CD4-positive, alpha-beta memory T cell (primary cell): Measurements from ENCODE around the gene CPEB2. TPM values are rescaled to one million over a fixed set of nuclear protein-coding genes. Genes with fewer than 3 reads are reported as not detected.

Source experiments
- CTCF ChIA-PET: fragments of 350-600 bp; sonication (Branson Sonifier 250); formaldehyde crosslinking; loops from one replicate; lab custom pipeline; 2021; ENCODE audit warnings: inconsistent platforms; ENCODE audit not compliant: partially characterized antibody; lab: Charles Lee
- POLR2A ChIA-PET: fragments of 350-600 bp; sonication (Branson Sonifier 250); formaldehyde crosslinking; loops from one replicate; lab custom pipeline; 2021; ENCODE audit not compliant: partially characterized antibody; lab: Charles Lee
- DNase-seq, 5 donors: peaks; one replicate each; pipeline versions ENCODE4 v3.0.0 to v3.0.0-alpha.2; 2020 to 2022; ENCODE audit warnings: mixed read lengths in 1 of 5
- H3K27ac ChIP-seq: one replicate; pipeline ENCODE4 v1.7.0; 2013; ENCODE audit warnings: low read depth, low read length
- H3K27me3 ChIP-seq: 2 replicates; pipeline ENCODE4 v1.7.0; 2013; ENCODE audit warnings: mild to moderate bottlenecking, low read length, moderate library complexity; ENCODE audit not compliant: insufficient read depth
- H3K36me3 ChIP-seq: 2 replicates; pipeline ENCODE4 v1.7.0; 2013; ENCODE audit warnings: mild to moderate bottlenecking, low read length, moderate library complexity; ENCODE audit not compliant: insufficient read depth
- H3K4me1 ChIP-seq: 2 replicates; pipeline ENCODE4 v1.7.0; 2013; ENCODE audit warnings: mild to moderate bottlenecking, low read length, moderate library complexity; ENCODE audit not compliant: insufficient read depth
- H3K4me3 ChIP-seq, 2 donors: one replicate each; pipeline ENCODE4 v1.7.0; 2013; ENCODE audit warnings: low read length in 2 of 2, mild to moderate bottlenecking in 1 of 2
- H3K9me3 ChIP-seq, 2 donors: one replicate each; pipeline ENCODE4 v1.7.0; 2013; ENCODE audit warnings: low read length in 2 of 2, control low read depth in 1 of 2; ENCODE audit not compliant: control insufficient read depth in 1 of 2
- H3K27ac Mint-ChIP-seq, 7 donors: one replicate each; pipeline ENCODE4 v1.8.0; 2020 to 2021; ENCODE audit warnings: mixed read lengths in 7 of 7, mild to moderate bottlenecking in 6 of 7, inconsistent platforms in 3 of 7, moderate library complexity in 3 of 7
- H3K27me3 Mint-ChIP-seq, 2 donors: one replicate each; pipeline ENCODE4 v1.8.0; 2020 to 2021; ENCODE audit warnings: mixed read lengths in 2 of 2
- H3K36me3 Mint-ChIP-seq, 2 donors: one replicate each; pipeline ENCODE4 v1.8.0; 2020 to 2021; ENCODE audit warnings: mixed read lengths in 2 of 2, inconsistent platforms in 1 of 2, mild to moderate bottlenecking in 1 of 2
- H3K4me1 Mint-ChIP-seq, 4 donors: one replicate each; pipeline ENCODE4 v1.8.0; 2020 to 2021; ENCODE audit warnings: mixed read lengths in 4 of 4, mild to moderate bottlenecking in 1 of 4
- H3K4me3 Mint-ChIP-seq, 8 donors: one replicate each; pipeline ENCODE4 v1.8.0; 2020 to 2021; ENCODE audit warnings: mixed read lengths in 8 of 8, mild to moderate bottlenecking in 7 of 8, moderate library complexity in 6 of 8, inconsistent platforms in 3 of 8
- H3K9me3 Mint-ChIP-seq, 8 donors: one replicate each; pipeline ENCODE4 v1.8.0; 2020 to 2021; ENCODE audit warnings: mixed read lengths in 8 of 8, mild to moderate bottlenecking in 5 of 8, inconsistent platforms in 3 of 8, moderate library complexity in 1 of 8
- intact Hi-C: fragments of 100-400 bp; cut with micrococcal nuclease; formaldehyde crosslinking; loops from one replicate; pipeline ENCODE4 v1.15.1; 2023
- polyA plus RNA-seq, 2 donors: library from polyadenylated mRNA; unstranded; fragments of 300-500 nt; fragmentation: Illumina TruSeq; gene quantifications; one replicate each; pipeline ENCODE4 v1.2.3, GENCODE V29; 2021
- total RNA-seq, 2 experiments: library from RNA; stranded (reverse); gene quantifications; one replicate each; pipeline ENCODE4 v1.2.3, GENCODE V29; 2021

Gene CPEB2
- total RNA-seq (10 to 100 TPM; 15.7 to 16.9 TPM), polyA plus RNA-seq (1 to 10 TPM in 1 of 2 donors, under 1 TPM in 1; 0.71 to 2.3 TPM)

DNA sequence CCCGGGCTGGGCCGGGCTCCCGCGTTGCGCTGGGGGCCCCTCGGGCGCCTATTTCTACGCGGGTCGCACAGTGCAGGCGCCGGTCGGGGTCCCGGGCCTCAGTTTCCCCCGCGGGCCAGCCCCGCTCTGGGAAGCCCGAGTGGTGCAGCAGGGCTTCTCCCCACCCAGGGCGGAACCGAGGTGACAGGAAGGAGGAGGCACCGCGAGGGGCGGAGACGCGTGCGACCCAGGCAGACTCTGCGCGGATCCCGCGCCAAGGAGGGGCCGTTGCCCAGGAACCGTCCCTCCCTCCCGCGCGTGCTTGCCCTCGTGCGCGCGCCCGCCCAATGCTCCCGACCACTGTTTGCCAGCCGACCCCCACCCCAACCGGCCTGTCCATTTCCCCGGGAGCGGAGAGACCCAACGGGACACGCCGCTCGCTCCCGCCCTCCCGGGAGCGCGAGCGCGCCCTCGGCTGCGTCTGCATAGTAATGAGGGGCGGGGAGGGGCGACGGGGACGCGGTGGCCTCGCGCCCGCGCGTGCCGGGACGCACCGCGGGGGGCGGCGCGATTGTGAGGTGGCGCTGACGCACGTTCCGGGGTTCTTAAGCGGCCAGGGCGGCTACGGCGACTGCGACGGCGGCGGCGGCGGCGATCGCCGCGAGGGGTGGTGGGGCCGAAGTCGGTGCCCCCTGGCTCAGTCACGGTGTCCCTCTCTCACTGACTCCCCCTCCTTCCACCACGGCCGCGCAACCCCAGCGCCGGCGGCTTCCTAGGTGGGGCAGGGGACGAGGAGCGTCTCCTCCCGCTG, at the start of gene CPEB2:
Gene CPEB2, plus strand, starts transcription at position 613 of the 790 bp plus-strand sequence. CDS start 193 bp downstream, outside the sequence.
- peaks cover 0 to 1% (median 0%) of the 10 kb centered on the region in 8 donors for H3K9me3 Mint-ChIP-seq
- Histone ChIP-seq H3K9me3 (no peaks in the 10 kb centered on the region), H3K4me3 (peak within 1 kb of the TSS; percentile 81 to 96), H3K27me3 (no peaks in the 10 kb centered on the region), H3K36me3 (no peaks in the 10 kb centered on the region), H3K4me1 (peaks cover 21% of the 10 kb centered on the region), H3K27ac (peak within 1 kb of the TSS; percentile 100)
- H3K27me3 Mint-ChIP-seq = no peaks in the 10 kb centered on the region
- POLR2A ChIA-PET = interaction anchor here (1.0 to 2.7 kb wide), 12 partner anchors 10 to 1374 kb away, joined by 3 to 26 read pairs (median 5); partner anchors contain the start of genes FAM200B and FBXL5
- H3K27ac Mint-ChIP-seq = peak within 1 kb of the TSS; percentile 97 to 99 (median 98)
- H3K4me3 Mint-ChIP-seq = peak within 1 kb of the TSS; percentile 90 to 98 (median 94)
- intact Hi-C loops = loop anchor here (1.0 to 5.0 kb wide), 6 partner anchors 653 to 1518 kb away; partner anchors contain the start of genes BOD1L1, FBXL5, RAB28 and TAPT1
- peaks cover 12 to 31% (median 20%) of the 10 kb centered on the region in 4 donors for H3K4me1 Mint-ChIP-seq
- H3K36me3 Mint-ChIP-seq = peaks cover under 1 to 20% of the 10 kb centered on the region in 2 donors
- CTCF ChIA-PET = interaction anchor here (0.9 to 1.3 kb wide), 5 partner anchors 8 to 680 kb away, joined by 3 to 5 read pairs (median 3); partner anchors contain the start of gene FAM200B
- DNase-seq = peak; percentile 90 to 95 (median 92)

GRCh38 chr4:14958436-14958835, 43.8 kb upstream of the CPEB2 start:
- Histone ChIP-seq H3K36me3 (no peaks in the 10 kb centered on the region), H3K27me3 (no peaks in the 10 kb centered on the region), H3K27ac (no peak overlapping the region), H3K4me3 (no peak overlapping the region), H3K4me1 (no peaks in the 10 kb centered on the region), H3K9me3 (no peaks in the 10 kb centered on the region)
- intact Hi-C loops = no loop called here
- Mint-ChIP-seq H3K27me3 (peaks cover 2 to 12% of the 10 kb centered on the region in 2 donors), H3K4me3 (no peak overlapping the region), H3K27ac (no peak overlapping the region), H3K36me3 (no peaks in the 10 kb centered on the region), H3K9me3 (no peaks in the 10 kb centered on the region), H3K4me1 (no peaks in the 10 kb centered on the region)
- CTCF ChIA-PET = no interaction called here
- no peak for DNase-seq
- POLR2A ChIA-PET = no interaction called here

- POLR2A ChIA-PET = no interaction called here
- Histone ChIP-seq H3K9me3 (no peaks in the 10 kb centered on the region), H3K36me3 (no peaks in the 10 kb centered on the region), H3K4me3 (no peak overlapping the region), H3K4me1 (no peaks in the 10 kb centered on the region), H3K27me3 (no peaks in the 10 kb centered on the region), H3K27ac (no peak overlapping the region)
- no peak overlapping the region for H3K27ac Mint-ChIP-seq
- CTCF ChIA-PET = no interaction called here
- peaks cover 12 to 16% of the 10 kb centered on the region in 2 donors for H3K27me3 Mint-ChIP-seq
- intact Hi-C loops = no loop called here
- no peaks in the 10 kb centered on the region for H3K4me1 Mint-ChIP-seq
- H3K4me3 Mint-ChIP-seq = no peak overlapping the region
- H3K9me3 Mint-ChIP-seq = no peaks in the 10 kb centered on the region
- no peak for DNase-seq
- no peaks in the 10 kb centered on the region for H3K36me3 Mint-ChIP-seq
Observed at GRCh38 chr4:14961292-14961691, 41.0 kb upstream of the CPEB2 start.

DNA sequence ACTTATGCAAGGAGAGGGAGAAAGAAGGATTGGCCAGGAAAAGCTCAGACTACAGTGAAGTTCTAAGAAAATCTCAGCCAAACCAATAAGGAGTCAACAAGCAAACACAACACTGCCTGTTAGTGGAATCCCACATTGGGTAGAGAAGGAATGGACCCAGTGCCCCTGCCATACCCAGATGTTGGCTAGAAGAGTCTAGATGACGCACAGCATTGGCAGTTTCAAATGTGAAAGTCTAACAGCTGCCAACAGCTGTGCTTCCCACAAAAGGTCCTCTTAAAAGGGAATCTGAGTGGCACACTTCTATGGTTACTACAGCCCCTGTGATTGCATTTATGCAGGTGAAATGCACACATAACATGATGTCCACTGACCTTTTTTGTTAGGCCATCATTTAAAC, 37.2 kb upstream of the CPEB2 start:
- POLR2A ChIA-PET = interaction anchor here (1.2 kb wide), 1 partner anchor 38 kb away, joined by 3 read pairs; no protein-coding TSS in a partner anchor
- H3K27ac ChIP-seq = no peak overlapping the region
- no peaks in the 10 kb centered on the region for H3K4me1 ChIP-seq
- intact Hi-C loops = no loop called here
- Mint-ChIP-seq H3K27ac (no peak overlapping the region), H3K4me1 (no peaks in the 10 kb centered on the region), H3K4me3 (no peak overlapping the region), H3K27me3 (peaks cover 12 to 14% of the 10 kb centered on the region in 2 donors), H3K36me3 (no peaks in the 10 kb centered on the region), H3K9me3 (no peaks in the 10 kb centered on the region)
- no peak for DNase-seq
- no peak overlapping the region for H3K4me3 ChIP-seq
- CTCF ChIA-PET = no interaction called here
- H3K36me3 ChIP-seq = no peaks in the 10 kb centered on the region
- H3K27me3 ChIP-seq = no peaks in the 10 kb centered on the region
- H3K9me3 ChIP-seq = no peaks in the 10 kb centered on the region

DNA sequence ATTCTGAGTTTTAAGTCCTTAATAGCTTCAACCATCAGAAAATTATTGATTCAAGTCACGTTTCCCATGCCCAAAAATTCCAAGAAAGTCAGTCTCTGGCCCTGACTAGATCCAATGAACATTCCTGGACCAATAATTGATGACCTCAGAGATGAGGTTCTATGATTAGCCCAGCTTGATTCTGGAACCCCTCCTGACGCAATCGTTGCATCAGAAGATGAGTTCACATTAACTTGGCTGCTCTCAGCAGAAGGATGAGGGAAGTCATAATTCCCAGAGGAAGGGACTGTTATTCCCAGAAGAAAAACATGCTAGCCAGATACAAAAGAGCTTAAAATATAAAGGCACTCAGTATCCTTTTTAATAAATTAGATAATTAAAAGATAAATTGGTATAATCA, 34.3 kb upstream of the CPEB2 start:
- ChIA-PET CTCF (no interaction called here), POLR2A (no interaction called here)
- Mint-ChIP-seq H3K27ac (no peak overlapping the region), H3K4me3 (no peak overlapping the region), H3K36me3 (peaks cover 0 to 1% of the 10 kb centered on the region in 2 donors), H3K9me3 (peaks cover 0 to 11% (median 4%) of the 10 kb centered on the region in 8 donors), H3K27me3 (peaks cover 17 to 20% of the 10 kb centered on the region in 2 donors), H3K4me1 (no peaks in the 10 kb centered on the region)
- Histone ChIP-seq H3K27ac (no peak overlapping the region), H3K36me3 (no peaks in the 10 kb centered on the region), H3K4me1 (no peaks in the 10 kb centered on the region), H3K9me3 (no peaks in the 10 kb centered on the region), H3K27me3 (no peaks in the 10 kb centered on the region), H3K4me3 (no peak overlapping the region)
- intact Hi-C loops = no loop called here
- no peak for DNase-seq

DNA sequence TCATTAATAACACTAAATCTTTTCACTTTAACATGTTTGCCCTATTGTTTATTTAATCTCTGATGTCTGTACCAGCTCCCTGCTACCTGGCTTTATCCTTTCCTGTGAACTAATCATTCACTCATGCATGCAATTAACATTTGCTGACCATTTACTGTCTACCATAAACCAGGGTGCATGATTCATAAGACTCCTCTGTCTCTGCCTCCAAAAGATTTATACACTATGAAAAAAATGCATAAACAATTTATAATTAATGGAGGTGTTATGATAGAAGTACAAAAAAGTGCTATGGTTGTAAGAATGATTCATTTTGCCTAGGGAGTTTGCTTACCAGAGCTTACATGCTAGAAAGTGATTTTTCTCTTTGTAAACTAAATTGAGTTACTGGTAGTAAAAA, 24.5 kb upstream of the CPEB2 start:
- H3K27me3 ChIP-seq = no peaks in the 10 kb centered on the region
- no peaks in the 10 kb centered on the region for H3K36me3 ChIP-seq
- no peak overlapping the region for H3K4me3 Mint-ChIP-seq
- H3K9me3 Mint-ChIP-seq = peaks cover 0 to 10% (median 3%) of the 10 kb centered on the region in 8 donors
- H3K27me3 Mint-ChIP-seq = peaks cover 6 to 9% of the 10 kb centered on the region in 2 donors
- CTCF ChIA-PET = no interaction called here
- H3K4me1 ChIP-seq = no peaks in the 10 kb centered on the region
- POLR2A ChIA-PET = interaction anchor here (1.0 kb wide), 1 partner anchor 26 kb away, joined by 3 read pairs; no protein-coding TSS in a partner anchor
- H3K27ac ChIP-seq = no peak overlapping the region
- no peak for DNase-seq
- intact Hi-C loops = no loop called here
- no peaks in the 10 kb centered on the region for H3K4me1 Mint-ChIP-seq
- H3K27ac Mint-ChIP-seq = no peak overlapping the region
- no peak overlapping the region for H3K4me3 ChIP-seq
- H3K9me3 ChIP-seq = no peaks in the 10 kb centered on the region
- no peaks in the 10 kb centered on the region for H3K36me3 Mint-ChIP-seq

- no peaks in the 10 kb centered on the region for H3K27me3 ChIP-seq
- intact Hi-C loops = no loop called here
- H3K27ac ChIP-seq = no peak overlapping the region
- H3K4me3 ChIP-seq = no peak overlapping the region
- no peak for DNase-seq
- H3K27me3 Mint-ChIP-seq = peaks cover 5 to 10% of the 10 kb centered on the region in 2 donors
- peaks cover 0 to 2% (median 0%) of the 10 kb centered on the region in 8 donors for H3K9me3 Mint-ChIP-seq
- no peaks in the 10 kb centered on the region for H3K9me3 ChIP-seq
- ChIA-PET CTCF (no interaction called here), POLR2A (no interaction called here)
- H3K4me3 Mint-ChIP-seq = no peak overlapping the region
- no peaks in the 10 kb centered on the region for H3K36me3 Mint-ChIP-seq
- H3K27ac Mint-ChIP-seq = no peak overlapping the region
- no peaks in the 10 kb centered on the region for H3K36me3 ChIP-seq
- H3K4me1 Mint-ChIP-seq = no peaks in the 10 kb centered on the region
- H3K4me1 ChIP-seq = no peaks in the 10 kb centered on the region
Observed at GRCh38 chr4:14984448-14984847, 17.8 kb upstream of the CPEB2 start.
